ENCODE results near the gene ARFRP1. TPM values are rescaled to one million over a fixed set of nuclear protein-coding genes. Genes with fewer than 3 reads are reported as not detected.
A peak's percentile ranks its signal among the peaks of the same experiment; 100 is the strongest.

Gene ARFRP1
- total RNA-seq, 2 donors from 2014 or later: 55.1 to 70.9 TPM

- DNase-seq (no peak), ATAC-seq (replicated peaks in 1 of 2) (no peak)
- H3K27me3 Mint-ChIP-seq (ENCODE audit: low read depth): no peaks in the 10 kb centered on the region
- peaks cover 5% of the 10 kb centered on the region for H3K4me1 Mint-ChIP-seq (ENCODE audit: low read depth)
- H3K9me3 Mint-ChIP-seq: no peaks in the 10 kb centered on the region
- peaks cover 0 to 2% of the 10 kb centered on the region in 2 donors for H3K36me3 Mint-ChIP-seq (ENCODE audit: insufficient read depth in 2 of 2)
- no peak overlapping the region for H3K4me3 Mint-ChIP-seq
- no peak overlapping the region for H3K27ac Mint-ChIP-seq
These were observed 21.7 kb downstream of the ARFRP1 start for GRCh38 chr20:63686094-63686491.

GRCh38 chr20:63685269-63686026 is 22.3 kb downstream of the ARFRP1 start:
- Mint-ChIP-seq H3K4me1 (ENCODE audit: low read depth) (peaks cover 5% of the 10 kb centered on the region), H3K27me3 (ENCODE audit: low read depth) (no peaks in the 10 kb centered on the region), H3K9me3 (no peaks in the 10 kb centered on the region), H3K36me3 (ENCODE audit: insufficient read depth in 2 of 2) (peaks cover 0 to 2% of the 10 kb centered on the region in 2 donors), H3K4me3 (no peak overlapping the region), H3K27ac (no peak overlapping the region)
- no peak for ATAC-seq (replicated peaks in 1 of 2)
- no peak for DNase-seq

GRCh38 chr20:63682384-63683139 is 25.2 kb downstream of the ARFRP1 start:
- no peak for DNase-seq
- Mint-ChIP-seq H3K4me1 (ENCODE audit: low read depth) (peaks cover 5% of the 10 kb centered on the region), H3K9me3 (no peaks in the 10 kb centered on the region), H3K27me3 (ENCODE audit: low read depth) (no peaks in the 10 kb centered on the region), H3K4me3 (no peak overlapping the region), H3K27ac (no peak overlapping the region), H3K36me3 (ENCODE audit: insufficient read depth in 2 of 2) (peaks cover 4 to 5% of the 10 kb centered on the region in 2 donors)
- ATAC-seq (replicated peaks in 1 of 2): peak; percentile 37 to 56

GRCh38 chr20:63681609-63682142 is 26.1 kb downstream of the ARFRP1 start:
- Mint-ChIP-seq H3K4me1 (ENCODE audit: low read depth) (peaks cover 5% of the 10 kb centered on the region), H3K4me3 (no peak overlapping the region), H3K27ac (no peak overlapping the region), H3K9me3 (no peaks in the 10 kb centered on the region), H3K36me3 (ENCODE audit: insufficient read depth in 2 of 2) (peaks cover 5 to 6% of the 10 kb centered on the region in 2 donors), H3K27me3 (ENCODE audit: low read depth) (no peaks in the 10 kb centered on the region)
- no peak for ATAC-seq (replicated peaks in 1 of 2)
- DNase-seq: no peak

GRCh38 chr20:63680857-63681608 is 26.7 kb downstream of the ARFRP1 start:
- Mint-ChIP-seq H3K4me1 (ENCODE audit: low read depth) (peaks cover 5% of the 10 kb centered on the region), H3K27me3 (ENCODE audit: low read depth) (no peaks in the 10 kb centered on the region), H3K36me3 (ENCODE audit: insufficient read depth in 2 of 2) (peaks cover 5 to 6% of the 10 kb centered on the region in 2 donors), H3K4me3 (no peak overlapping the region), H3K9me3 (no peaks in the 10 kb centered on the region), H3K27ac (no peak overlapping the region)
- no peak for DNase-seq
- no peak for ATAC-seq (replicated peaks in 1 of 2)

- Mint-ChIP-seq H3K4me3 (no peak overlapping the region), H3K9me3 (no peaks in the 10 kb centered on the region), H3K27ac (no peak overlapping the region), H3K27me3 (ENCODE audit: low read depth) (no peaks in the 10 kb centered on the region), H3K4me1 (ENCODE audit: low read depth) (peaks cover 5% of the 10 kb centered on the region), H3K36me3 (ENCODE audit: insufficient read depth in 2 of 2) (peaks cover 5 to 6% of the 10 kb centered on the region in 2 donors)
- DNase-seq (no peak), ATAC-seq (replicated peaks in 1 of 2) (no peak)
These were observed 27.3 kb downstream of the ARFRP1 start for GRCh38 chr20:63680427-63680826.

- no peaks in the 10 kb centered on the region for H3K9me3 Mint-ChIP-seq
- peaks cover under 1% of the 10 kb centered on the region for H3K4me1 Mint-ChIP-seq (ENCODE audit: low read depth)
- DNase-seq (no peak), ATAC-seq (replicated peaks in 1 of 2) (no peak)
- no peak overlapping the region for H3K4me3 Mint-ChIP-seq
- H3K27ac Mint-ChIP-seq: no peak overlapping the region
- H3K27me3 Mint-ChIP-seq (ENCODE audit: low read depth): no peaks in the 10 kb centered on the region
- peaks cover 5 to 6% of the 10 kb centered on the region in 2 donors for H3K36me3 Mint-ChIP-seq (ENCODE audit: insufficient read depth in 2 of 2)
These were observed 27.9 kb downstream of the ARFRP1 start for GRCh38 chr20:63679799-63680305.

- H3K9me3 Mint-ChIP-seq: no peaks in the 10 kb centered on the region
- DNase-seq (no peak), ATAC-seq (replicated peaks in 1 of 2) (no peak)
- no peak overlapping the region for H3K4me3 Mint-ChIP-seq
- H3K27me3 Mint-ChIP-seq (ENCODE audit: low read depth): no peaks in the 10 kb centered on the region
- peaks cover 5 to 6% of the 10 kb centered on the region in 2 donors for H3K36me3 Mint-ChIP-seq (ENCODE audit: insufficient read depth in 2 of 2)
- H3K4me1 Mint-ChIP-seq (ENCODE audit: low read depth): no peaks in the 10 kb centered on the region
- H3K27ac Mint-ChIP-seq: peak overlapping the region; percentile 70
These were observed 28.9 kb downstream of the ARFRP1 start for GRCh38 chr20:63678667-63679465.

GRCh38 chr20:63678071-63678470 is 29.7 kb downstream of the ARFRP1 start:
- Mint-ChIP-seq H3K4me1 (ENCODE audit: low read depth) (no peaks in the 10 kb centered on the region), H3K36me3 (ENCODE audit: insufficient read depth in 2 of 2) (peaks cover 6 to 7% of the 10 kb centered on the region in 2 donors), H3K27ac (no peak overlapping the region), H3K4me3 (no peak overlapping the region), H3K9me3 (no peaks in the 10 kb centered on the region), H3K27me3 (ENCODE audit: low read depth) (no peaks in the 10 kb centered on the region)
- DNase-seq (no peak), ATAC-seq (replicated peaks in 1 of 2) (no peak)

GRCh38 chr20:63675681-63676368 is 32.0 kb downstream of the ARFRP1 start:
- no peak for ATAC-seq (replicated peaks in 1 of 2)
- Mint-ChIP-seq H3K9me3 (no peaks in the 10 kb centered on the region), H3K36me3 (ENCODE audit: insufficient read depth in 2 of 2) (peaks cover 7 to 8% of the 10 kb centered on the region in 2 donors), H3K4me1 (ENCODE audit: low read depth) (no peaks in the 10 kb centered on the region), H3K27me3 (ENCODE audit: low read depth) (no peaks in the 10 kb centered on the region), H3K27ac (no peak overlapping the region), H3K4me3 (no peak overlapping the region)
- no peak for DNase-seq

GRCh38 chr20:63673951-63674350 is 33.8 kb downstream of the ARFRP1 start:
- Mint-ChIP-seq H3K36me3 (ENCODE audit: insufficient read depth in 2 of 2) (peaks cover 8 to 12% of the 10 kb centered on the region in 2 donors), H3K4me1 (ENCODE audit: low read depth) (no peaks in the 10 kb centered on the region), H3K9me3 (no peaks in the 10 kb centered on the region), H3K27me3 (ENCODE audit: low read depth) (no peaks in the 10 kb centered on the region), H3K27ac (no peak overlapping the region), H3K4me3 (no peak overlapping the region)
- no peak for DNase-seq
- no peak for ATAC-seq (replicated peaks in 1 of 2)

GRCh38 chr20:63672666-63673065 is 35.1 kb downstream of the ARFRP1 start:
- Mint-ChIP-seq H3K9me3 (no peaks in the 10 kb centered on the region), H3K36me3 (ENCODE audit: insufficient read depth in 2 of 2) (peaks cover 3 to 14% of the 10 kb centered on the region in 2 donors), H3K4me3 (no peak overlapping the region), H3K27me3 (ENCODE audit: low read depth) (no peaks in the 10 kb centered on the region), H3K27ac (no peak overlapping the region), H3K4me1 (ENCODE audit: low read depth) (no peaks in the 10 kb centered on the region)
- DNase-seq (no peak), ATAC-seq (replicated peaks in 1 of 2) (no peak)

Data from activated T-cell treated with anti-CD3 and anti-CD28 coated beads, Interleukin-2, amount 50 U/mL, for 72 hours (primary cell).